Mesenchymal stem cell (in vitro differentiated cells and primary cell): ENCODE results near the gene VTI1A.

Experiments
- DNase-seq: peaks from one replicate; pipeline ENCODE4 v3.0.0-alpha.2; 2013
- H2AFZ ChIP-seq: one replicate; pipeline ENCODE4 v1.6.1; 2013; ENCODE audit warnings: low read depth, mild to moderate bottlenecking, control low read depth, inconsistent platforms, low read length, moderate library complexity
- H2AK5ac ChIP-seq: 2 replicates; pipeline ENCODE4 v1.6.1; 2013; ENCODE audit warnings: low read length, moderate library complexity, mild to moderate bottlenecking, inconsistent platforms; ENCODE audit not compliant: severe bottlenecking
- H2BK120ac ChIP-seq: one replicate; pipeline ENCODE4 v1.6.1; 2013; ENCODE audit warnings: low read depth, mild to moderate bottlenecking, inconsistent platforms, low read length, moderate library complexity
- H2BK12ac ChIP-seq, 2 experiments: one replicate each; pipeline ENCODE4 v1.6.1; 2013; ENCODE audit warnings: inconsistent platforms in 2 of 2, low read length in 2 of 2, mild to moderate bottlenecking in 2 of 2, moderate library complexity in 2 of 2, control low read depth in 1 of 2
- H2BK15ac ChIP-seq: one replicate; pipeline ENCODE4 v1.6.1; 2013; ENCODE audit warnings: mild to moderate bottlenecking, low read depth, inconsistent platforms; ENCODE audit not compliant: poor library complexity, severe bottlenecking
- H2BK5ac ChIP-seq: 2 replicates; pipeline ENCODE4 v1.6.1; 2013; ENCODE audit warnings: low read depth, mild to moderate bottlenecking, low read length, control low read depth, inconsistent platforms; ENCODE audit not compliant: poor library complexity, severe bottlenecking
- H3K14ac ChIP-seq, 2 experiments: one replicate each; pipeline ENCODE4 v1.6.1; 2013; ENCODE audit warnings: inconsistent platforms in 2 of 2, low read length in 2 of 2, control low read depth in 1 of 2, mild to moderate bottlenecking in 1 of 2, moderate library complexity in 1 of 2
- H3K18ac ChIP-seq, 2 experiments: one replicate each; pipeline ENCODE4 v1.6.1; 2013; ENCODE audit warnings: inconsistent platforms in 2 of 2, low read length in 2 of 2, control low read depth in 1 of 2, low read depth in 1 of 2, mild to moderate bottlenecking in 1 of 2
- H3K23ac ChIP-seq, 2 experiments: one replicate each; pipeline ENCODE4 v1.6.1; 2013; ENCODE audit warnings: inconsistent platforms in 2 of 2, low read length in 2 of 2, mild to moderate bottlenecking in 2 of 2, moderate library complexity in 2 of 2, control low read depth in 1 of 2
- H3K27ac ChIP-seq: 2 replicates; pipeline ENCODE4 v1.5.1; 2013; ENCODE audit warnings: mild to moderate bottlenecking, moderate library complexity, low read length, control low read depth, inconsistent platforms; ENCODE audit not compliant: poor library complexity, severe bottlenecking
- H3K27me3 ChIP-seq, 2 experiments: 2 replicates each; pipeline versions ENCODE4 v1.6.1 to v1.7.0; 2013; ENCODE audit warnings: low read length in 2 of 2, mild to moderate bottlenecking in 2 of 2, moderate library complexity in 2 of 2, control low read depth in 1 of 2, inconsistent platforms in 1 of 2; ENCODE audit not compliant: control insufficient read depth in 1 of 2, insufficient read depth in 1 of 2
- H3K36me3 ChIP-seq, 2 experiments: 2 replicates each; pipeline versions ENCODE4 v1.6.1 to v1.7.0; 2013; ENCODE audit warnings: low read length in 2 of 2, control low read depth in 1 of 2, inconsistent platforms in 1 of 2, low read depth in 1 of 2, mild to moderate bottlenecking in 1 of 2; ENCODE audit not compliant: insufficient read depth in 2 of 2, control insufficient read depth in 1 of 2
- H3K4ac ChIP-seq, 2 experiments: one replicate each; pipeline ENCODE4 v1.6.1; 2013; ENCODE audit warnings: inconsistent platforms in 2 of 2, low read length in 2 of 2, mild to moderate bottlenecking in 2 of 2, moderate library complexity in 2 of 2, control low read depth in 1 of 2, low read depth in 1 of 2
- H3K4me1 ChIP-seq: 2 replicates; pipeline ENCODE4 v1.6.1; 2013; ENCODE audit warnings: low read depth, low read length, control low read depth; ENCODE audit not compliant: control insufficient read depth, insufficient read depth
- H3K4me2 ChIP-seq: 2 replicates; pipeline ENCODE4 v1.6.1; 2013; ENCODE audit warnings: low read length, mild to moderate bottlenecking, inconsistent platforms; ENCODE audit not compliant: poor library complexity, severe bottlenecking
- H3K4me3 ChIP-seq, 2 experiments: 2 replicates each; pipeline versions ENCODE4 v1.5.1 to v1.7.0; 2013; ENCODE audit warnings: low read length in 2 of 2, mild to moderate bottlenecking in 2 of 2, control low read depth in 1 of 2, low read depth in 1 of 2; ENCODE audit not compliant: insufficient read depth in 1 of 2
- H3K79me1 ChIP-seq: replicated peaks from 2 replicates; pipeline ENCODE4 v1.6.1; 2013; ENCODE audit warnings: mild to moderate bottlenecking, control low read depth, low read length, inconsistent platforms; ENCODE audit not compliant: poor library complexity, severe bottlenecking
- H3K9ac ChIP-seq: 2 replicates; pipeline ENCODE4 v1.7.0; 2013; ENCODE audit warnings: mild to moderate bottlenecking, low read length, moderate library complexity
- H3K9me3 ChIP-seq: 2 replicates; pipeline ENCODE4 v1.7.0; 2013; ENCODE audit warnings: mild to moderate bottlenecking, low read length; ENCODE audit not compliant: control insufficient read depth
- H4K8ac ChIP-seq: one replicate; pipeline ENCODE4 v1.6.1; 2013; ENCODE audit warnings: inconsistent platforms, mild to moderate bottlenecking, low read length, moderate library complexity
- H4K91ac ChIP-seq: one replicate; pipeline ENCODE4 v1.6.1; 2013; ENCODE audit warnings: mild to moderate bottlenecking, low read length, inconsistent platforms
- WGBS: methylation state at CpG from one replicate; pipeline ENCODE4 v1.1.7; 2013; ENCODE audit warnings: mixed read lengths; 5-methylcytosine and 5-hydroxymethylcytosine counted together

The VTI1A gene

GRCh38 chr10:112616647-112617046 is 169.6 kb downstream of the VTI1A start:
- no peak overlapping the region for H3K14ac ChIP-seq
- no peak overlapping the region for H4K91ac ChIP-seq
- no peaks in the 10 kb centered on the region for H3K36me3 ChIP-seq
- no peak overlapping the region for H3K23ac ChIP-seq
- H3K9me3 ChIP-seq, result peaks cover 15% of the 10 kb centered on the region
- no peak overlapping the region for H3K27ac ChIP-seq
- no peak overlapping the region for H2BK15ac ChIP-seq
- no peak overlapping the region for H3K4me3 ChIP-seq
- no peak overlapping the region for H2AFZ ChIP-seq
- H3K4me1 ChIP-seq, result no peaks in the 10 kb centered on the region
- no peak overlapping the region for H3K18ac ChIP-seq
- H2BK5ac ChIP-seq, result no peak overlapping the region
- H3K27me3 ChIP-seq, result no peaks in the 10 kb centered on the region
- peaks cover 6% of the 10 kb centered on the region for H3K79me1 ChIP-seq
- no peak overlapping the region for H3K9ac ChIP-seq
- H2AK5ac ChIP-seq, result no peak overlapping the region
- no peak overlapping the region for H4K8ac ChIP-seq
- no peak overlapping the region for H3K4me2 ChIP-seq
- H2BK12ac ChIP-seq, result no peak overlapping the region
- H2BK120ac ChIP-seq, result no peak overlapping the region
- H3K4ac ChIP-seq, result no peak overlapping the region
- DNase-seq, result no peak

GRCh38 chr10:112618814-112619213 is 171.8 kb downstream of the VTI1A start:
- DNase-seq, result no peak
- Histone ChIP-seq H3K4ac (no peak overlapping the region), H3K27me3 (no peaks in the 10 kb centered on the region), H3K9ac (no peak overlapping the region), H3K4me2 (no peak overlapping the region), H3K18ac (no peak overlapping the region), H3K4me1 (no peaks in the 10 kb centered on the region), H4K91ac (no peak overlapping the region), H2BK15ac (no peak overlapping the region), H3K4me3 (no peak overlapping the region), H2AFZ (no peak overlapping the region), H3K14ac (no peak overlapping the region), H2BK120ac (no peak overlapping the region), H2AK5ac (no peak overlapping the region), H2BK12ac (no peak overlapping the region), H3K23ac (no peak overlapping the region), H3K79me1 (peaks cover 3% of the 10 kb centered on the region), H3K27ac (no peak overlapping the region), H3K9me3 (peaks cover 15% of the 10 kb centered on the region), H4K8ac (no peak overlapping the region), H3K36me3 (no peaks in the 10 kb centered on the region), H2BK5ac (no peak overlapping the region)
- 95% methylated on average over 3 of the region's 3 CpGs for WGBS

GRCh38 chr10:112619556-112619955 is 172.5 kb downstream of the VTI1A start:
- no peak overlapping the region for H2BK15ac ChIP-seq
- no peak overlapping the region for H3K14ac ChIP-seq
- H3K23ac ChIP-seq, result no peak overlapping the region
- no peaks in the 10 kb centered on the region for H3K36me3 ChIP-seq
- H3K4me2 ChIP-seq, result no peak overlapping the region
- H3K79me1 ChIP-seq, result peaks cover 3% of the 10 kb centered on the region
- no peaks in the 10 kb centered on the region for H3K4me1 ChIP-seq
- no peak overlapping the region for H4K8ac ChIP-seq
- no peak overlapping the region for H2BK12ac ChIP-seq
- no peak overlapping the region for H3K9ac ChIP-seq
- H3K27me3 ChIP-seq, result no peaks in the 10 kb centered on the region
- H3K27ac ChIP-seq, result no peak overlapping the region
- no peak overlapping the region for H3K4me3 ChIP-seq
- no peak for DNase-seq
- H2AK5ac ChIP-seq, result no peak overlapping the region
- 89% methylated on average over 4 of the region's 4 CpGs for WGBS
- no peak overlapping the region for H3K4ac ChIP-seq
- no peak overlapping the region for H2BK5ac ChIP-seq
- no peak overlapping the region for H2AFZ ChIP-seq
- H3K9me3 ChIP-seq, result peaks cover 15% of the 10 kb centered on the region
- no peak overlapping the region for H3K18ac ChIP-seq
- H2BK120ac ChIP-seq, result no peak overlapping the region
- no peak overlapping the region for H4K91ac ChIP-seq

GRCh38 chr10:112622786-112623185 is 175.8 kb downstream of the VTI1A start:
- Histone ChIP-seq H3K4me2 (no peak overlapping the region), H3K4ac (no peak overlapping the region), H3K9ac (peak overlapping the region; percentile 65), H3K9me3 (no peaks in the 10 kb centered on the region), H4K91ac (no peak overlapping the region), H2BK120ac (no peak overlapping the region), H3K18ac (no peak overlapping the region), H2AFZ (no peak overlapping the region), H3K27ac (no peak overlapping the region), H3K36me3 (no peaks in the 10 kb centered on the region), H2BK15ac (no peak overlapping the region), H2BK12ac (no peak overlapping the region), H3K4me1 (no peaks in the 10 kb centered on the region), H2AK5ac (no peak overlapping the region), H3K14ac (no peak overlapping the region), H2BK5ac (no peak overlapping the region), H3K23ac (no peak overlapping the region), H3K79me1 (peaks cover 3% of the 10 kb centered on the region), H4K8ac (no peak overlapping the region), H3K4me3 (no peak overlapping the region), H3K27me3 (no peaks in the 10 kb centered on the region)
- DNase-seq, result peak; percentile 21
- 22% methylated on average over 1 of the region's 2 CpGs for WGBS
